PC-3 (cell line): ENCODE results near the gene BATF2.

Experiments
- EZH2 ChIP-seq: fragments of 300-600 bp; sonication (generic); IDR thresholded peaks from one replicate; pipeline ENCODE4 v1.6.1; 2017; ENCODE audit warnings: antibody characterized with exemption, mild to moderate bottlenecking, low read length; ENCODE audit not compliant: unreplicated experiment
- EZH2phosphoT487 ChIP-seq: fragments of 300-600 bp; sonication (generic); IDR thresholded peaks from 2 replicates; pipeline ENCODE4 v1.6.1; 2018; ENCODE audit warnings: mild to moderate bottlenecking, antibody characterized with exemption, low read length, borderline replicate concordance
- TF ChIP-seq, protein P1 (sequence below): fragments of 300-600 bp; sonication (generic); conservative IDR thresholded peaks from 2 replicates; pipeline ENCODE4 v1.5.1; 2017; ENCODE audit warnings: antibody characterized with exemption, low read depth, mild to moderate bottlenecking, low read length

DNA sequence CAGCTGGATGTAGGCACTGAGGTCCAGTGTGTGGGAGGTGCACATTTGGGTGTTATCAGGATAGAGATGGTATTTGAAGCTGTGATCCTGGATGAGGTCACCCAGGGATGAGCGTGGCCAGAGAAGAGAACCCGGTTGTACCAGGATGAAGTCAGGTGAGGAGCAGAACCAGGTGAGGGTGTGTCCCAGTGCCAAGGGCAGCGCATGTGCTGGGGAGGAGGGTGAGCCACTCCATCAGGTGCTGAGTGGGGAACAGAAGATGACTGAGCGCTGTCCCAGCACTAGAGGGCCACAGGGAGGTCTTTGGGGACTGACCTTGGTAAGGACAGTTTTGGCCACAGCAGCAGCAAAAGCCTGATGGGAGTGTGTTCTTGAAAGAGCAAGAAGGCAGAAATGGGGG, 19.9 kb upstream of the BATF2 start:
- TF ChIP-seq EZH2 (no peak), EZH2phosphoT487 (no peak)
- TF ChIP-seq, protein P1, sequence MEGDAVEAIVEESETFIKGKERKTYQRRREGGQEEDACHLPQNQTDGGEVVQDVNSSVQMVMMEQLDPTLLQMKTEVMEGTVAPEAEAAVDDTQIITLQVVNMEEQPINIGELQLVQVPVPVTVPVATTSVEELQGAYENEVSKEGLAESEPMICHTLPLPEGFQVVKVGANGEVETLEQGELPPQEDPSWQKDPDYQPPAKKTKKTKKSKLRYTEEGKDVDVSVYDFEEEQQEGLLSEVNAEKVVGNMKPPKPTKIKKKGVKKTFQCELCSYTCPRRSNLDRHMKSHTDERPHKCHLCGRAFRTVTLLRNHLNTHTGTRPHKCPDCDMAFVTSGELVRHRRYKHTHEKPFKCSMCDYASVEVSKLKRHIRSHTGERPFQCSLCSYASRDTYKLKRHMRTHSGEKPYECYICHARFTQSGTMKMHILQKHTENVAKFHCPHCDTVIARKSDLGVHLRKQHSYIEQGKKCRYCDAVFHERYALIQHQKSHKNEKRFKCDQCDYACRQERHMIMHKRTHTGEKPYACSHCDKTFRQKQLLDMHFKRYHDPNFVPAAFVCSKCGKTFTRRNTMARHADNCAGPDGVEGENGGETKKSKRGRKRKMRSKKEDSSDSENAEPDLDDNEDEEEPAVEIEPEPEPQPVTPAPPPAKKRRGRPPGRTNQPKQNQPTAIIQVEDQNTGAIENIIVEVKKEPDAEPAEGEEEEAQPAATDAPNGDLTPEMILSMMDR, result no peak
